ENCODE data around the gene CDK6.

DNA sequence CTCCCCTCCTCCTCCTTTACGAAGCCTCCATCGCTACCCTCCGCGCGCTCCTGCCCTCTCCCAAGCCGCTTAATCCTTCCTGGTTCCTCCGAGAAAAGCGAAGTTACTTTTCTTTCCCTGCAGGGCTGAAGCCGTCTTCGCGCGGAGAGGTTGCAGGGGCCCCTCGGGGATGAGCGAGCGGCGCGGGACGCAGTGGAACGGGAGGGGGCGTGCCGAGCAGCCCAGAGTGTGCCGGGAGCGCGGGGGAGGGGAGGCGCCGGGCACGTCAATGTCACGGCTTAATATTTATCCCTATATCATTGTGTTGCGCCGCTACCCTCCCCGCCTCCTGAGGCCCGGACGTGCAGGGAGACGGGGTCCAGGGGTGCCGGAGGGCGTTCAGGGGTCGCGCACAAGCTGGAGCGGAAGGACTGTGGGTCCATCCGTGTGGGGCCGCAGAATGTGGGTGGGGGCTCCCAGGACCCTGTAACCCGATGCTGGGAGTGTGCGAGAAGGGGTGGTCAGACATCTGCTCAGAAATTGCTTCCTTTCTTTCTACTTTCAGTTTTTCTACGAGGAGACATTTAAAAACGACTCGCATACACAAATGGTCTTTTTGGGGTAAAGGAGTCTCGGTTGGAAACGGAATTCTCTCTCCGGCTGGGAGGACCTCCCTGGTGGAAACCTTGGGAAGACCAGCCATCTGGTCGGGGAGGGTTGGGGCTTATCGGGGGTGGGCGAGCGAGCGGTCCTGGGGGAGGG lies 2.4 kb downstream of the CDK6 start:
- TF ChIP-seq EZH2 (IDR thresholded peaks at IDR 0.05; ENCODE audit: low read length): no peak
- TF ChIP-seq, protein P1, sequence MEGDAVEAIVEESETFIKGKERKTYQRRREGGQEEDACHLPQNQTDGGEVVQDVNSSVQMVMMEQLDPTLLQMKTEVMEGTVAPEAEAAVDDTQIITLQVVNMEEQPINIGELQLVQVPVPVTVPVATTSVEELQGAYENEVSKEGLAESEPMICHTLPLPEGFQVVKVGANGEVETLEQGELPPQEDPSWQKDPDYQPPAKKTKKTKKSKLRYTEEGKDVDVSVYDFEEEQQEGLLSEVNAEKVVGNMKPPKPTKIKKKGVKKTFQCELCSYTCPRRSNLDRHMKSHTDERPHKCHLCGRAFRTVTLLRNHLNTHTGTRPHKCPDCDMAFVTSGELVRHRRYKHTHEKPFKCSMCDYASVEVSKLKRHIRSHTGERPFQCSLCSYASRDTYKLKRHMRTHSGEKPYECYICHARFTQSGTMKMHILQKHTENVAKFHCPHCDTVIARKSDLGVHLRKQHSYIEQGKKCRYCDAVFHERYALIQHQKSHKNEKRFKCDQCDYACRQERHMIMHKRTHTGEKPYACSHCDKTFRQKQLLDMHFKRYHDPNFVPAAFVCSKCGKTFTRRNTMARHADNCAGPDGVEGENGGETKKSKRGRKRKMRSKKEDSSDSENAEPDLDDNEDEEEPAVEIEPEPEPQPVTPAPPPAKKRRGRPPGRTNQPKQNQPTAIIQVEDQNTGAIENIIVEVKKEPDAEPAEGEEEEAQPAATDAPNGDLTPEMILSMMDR (optimal IDR thresholded peaks at IDR 0.05 in 1 of 3, IDR thresholded peaks at IDR 0.05 in 1 of 3, conservative IDR thresholded peaks at IDR 0.05 in 1 of 3; ENCODE audit: extremely low read depth in 1 of 3, insufficient read depth in 2 of 3, low read length in 3 of 3): peak in 2 of 3 experiments; percentile 15 to 67

Data from keratinocyte (primary cell).